Trophoblast cell (in vitro differentiated cells and primary cell): ENCODE measurements around the gene CELF5.

Experiments
- DNase-seq, 2 donors: peaks; one replicate each; pipeline ENCODE4 v3.0.0-alpha.2; 2016
- H2AFZ ChIP-seq: 2 replicates; pipeline ENCODE4 v1.6.1; 2013; ENCODE audit warnings: low read length, moderate library complexity, mild to moderate bottlenecking; ENCODE audit not compliant: insufficient read depth, poor library complexity
- H2AK5ac ChIP-seq: 2 replicates; pipeline ENCODE4 v1.6.1; 2013; ENCODE audit warnings: mild to moderate bottlenecking, low read length
- H2BK120ac ChIP-seq: 2 replicates; pipeline ENCODE4 v1.6.1; 2013; ENCODE audit warnings: low read length, mild to moderate bottlenecking, moderate library complexity; ENCODE audit not compliant: insufficient read depth, poor library complexity
- H2BK12ac ChIP-seq: 2 replicates; pipeline ENCODE4 v1.6.1; 2013; ENCODE audit warnings: mild to moderate bottlenecking, low read length, moderate library complexity
- H2BK5ac ChIP-seq: 2 replicates; pipeline ENCODE4 v1.6.1; 2013; ENCODE audit warnings: low read length, low read depth, moderate library complexity, mild to moderate bottlenecking; ENCODE audit not compliant: poor library complexity
- H3K14ac ChIP-seq: 2 replicates; pipeline ENCODE4 v1.6.1; 2013; ENCODE audit warnings: mild to moderate bottlenecking, low read length
- H3K18ac ChIP-seq: 2 replicates; pipeline ENCODE4 v1.6.1; 2013; ENCODE audit warnings: mild to moderate bottlenecking, low read length
- H3K23ac ChIP-seq: 2 replicates; pipeline ENCODE4 v1.6.1; 2013; ENCODE audit warnings: low read length
- H3K27ac ChIP-seq: 2 replicates; pipeline ENCODE4 v1.5.1; 2013; ENCODE audit warnings: low read depth, mild to moderate bottlenecking, inconsistent platforms, low read length, moderate library complexity
- H3K27me3 ChIP-seq: 2 replicates; pipeline ENCODE4 v1.6.1; 2013; ENCODE audit warnings: inconsistent platforms, mild to moderate bottlenecking, low read length, moderate library complexity; ENCODE audit not compliant: insufficient read depth
- H3K36me3 ChIP-seq, 2 experiments: 1 replicate in 1 of 2; 2 replicates in 1 of 2; pipeline ENCODE4 v1.6.1; 2013; ENCODE audit warnings: low read length in 2 of 2, mild to moderate bottlenecking in 2 of 2, moderate library complexity in 1 of 2; ENCODE audit not compliant: insufficient read depth in 2 of 2, control insufficient read depth in 1 of 2
- H3K4ac ChIP-seq: 2 replicates; pipeline ENCODE4 v1.6.1; 2013; ENCODE audit warnings: low read depth, mild to moderate bottlenecking, low read length, moderate library complexity
- H3K4me1 ChIP-seq, 2 experiments: 1 replicate in 1 of 2; 2 replicates in 1 of 2; pipeline ENCODE4 v1.6.1; 2013; ENCODE audit warnings: low read length in 2 of 2, mild to moderate bottlenecking in 2 of 2, moderate library complexity in 1 of 2; ENCODE audit not compliant: insufficient read depth in 2 of 2, control insufficient read depth in 1 of 2
- H3K4me2 ChIP-seq: 2 replicates; pipeline ENCODE4 v1.6.1; 2013; ENCODE audit warnings: inconsistent platforms, mild to moderate bottlenecking, low read length, moderate library complexity
- H3K4me3 ChIP-seq: 2 replicates; pipeline ENCODE4 v1.5.1; 2013; ENCODE audit warnings: mild to moderate bottlenecking, low read depth, low read length, inconsistent platforms
- H3K79me1 ChIP-seq: one replicate; pipeline ENCODE4 v1.6.1; 2013; ENCODE audit warnings: low read length
- H3K79me2 ChIP-seq: 2 replicates; pipeline ENCODE4 v1.6.1; 2013; ENCODE audit warnings: low read length, mild to moderate bottlenecking; ENCODE audit not compliant: control insufficient read depth, insufficient read depth, poor library complexity
- H3K9ac ChIP-seq: 2 replicates; pipeline ENCODE4 v1.6.1; 2013; ENCODE audit warnings: mild to moderate bottlenecking, low read length
- H3K9me3 ChIP-seq: 2 replicates; pipeline ENCODE4 v1.6.1; 2013; ENCODE audit warnings: low read depth, mild to moderate bottlenecking, control low read depth, inconsistent platforms, low read length; ENCODE audit not compliant: insufficient read depth
- H4K12ac ChIP-seq: 2 replicates; pipeline ENCODE4 v1.6.1; 2013; ENCODE audit warnings: low read depth, mild to moderate bottlenecking, low read length, moderate library complexity
- H4K8ac ChIP-seq: 2 replicates; pipeline ENCODE4 v1.6.1; 2013; ENCODE audit warnings: low read depth, mild to moderate bottlenecking, low read length, moderate library complexity
- H4K91ac ChIP-seq: one replicate; pipeline ENCODE4 v1.6.1; 2013; ENCODE audit warnings: low read depth, mild to moderate bottlenecking, low read length, moderate library complexity
- WGBS: extraction: QIAGEN DNeasy Blood & Tissue Kit; methylation state at CpG from one replicate; pipeline ENCODE4 v1.1.7; 2013; ENCODE audit warnings: missing lambda C conversion rate; ENCODE audit not compliant: insufficient read length, insufficient coverage; ENCODE audit errors: extremely low coverage; 5-methylcytosine and 5-hydroxymethylcytosine counted together

CELF5 gene

GRCh38 chr19:3203805-3204645 is 20.4 kb upstream of the CELF5 start:
- H2AK5ac ChIP-seq, result no peak overlapping the region
- no peak overlapping the region for H4K12ac ChIP-seq
- H4K91ac ChIP-seq, result no peak overlapping the region
- H3K79me2 ChIP-seq, result no peaks in the 10 kb centered on the region
- no peak overlapping the region for H3K4me2 ChIP-seq
- no peak overlapping the region for H3K4ac ChIP-seq
- no peak overlapping the region for H3K14ac ChIP-seq
- H2AFZ ChIP-seq, result no peak overlapping the region
- H3K36me3 ChIP-seq, result peaks cover 66% of the 10 kb centered on the region in 2 experiments
- H3K27ac ChIP-seq, result no peak overlapping the region
- no peaks in the 10 kb centered on the region for H3K4me1 ChIP-seq
- WGBS, result no CpG with 5 or more reads among the region's 43 CpGs
- H3K23ac ChIP-seq, result no peak overlapping the region
- H2BK5ac ChIP-seq, result no peak overlapping the region
- H3K27me3 ChIP-seq, result no peaks in the 10 kb centered on the region
- no peaks in the 10 kb centered on the region for H3K79me1 ChIP-seq
- no peak overlapping the region for H3K18ac ChIP-seq
- no peak overlapping the region for H3K4me3 ChIP-seq
- peaks cover 3% of the 10 kb centered on the region for H3K9me3 ChIP-seq
- no peak overlapping the region for H3K9ac ChIP-seq
- no peak for DNase-seq
- H2BK120ac ChIP-seq, result no peak overlapping the region
- H4K8ac ChIP-seq, result no peak overlapping the region
- no peak overlapping the region for H2BK12ac ChIP-seq

DNA sequence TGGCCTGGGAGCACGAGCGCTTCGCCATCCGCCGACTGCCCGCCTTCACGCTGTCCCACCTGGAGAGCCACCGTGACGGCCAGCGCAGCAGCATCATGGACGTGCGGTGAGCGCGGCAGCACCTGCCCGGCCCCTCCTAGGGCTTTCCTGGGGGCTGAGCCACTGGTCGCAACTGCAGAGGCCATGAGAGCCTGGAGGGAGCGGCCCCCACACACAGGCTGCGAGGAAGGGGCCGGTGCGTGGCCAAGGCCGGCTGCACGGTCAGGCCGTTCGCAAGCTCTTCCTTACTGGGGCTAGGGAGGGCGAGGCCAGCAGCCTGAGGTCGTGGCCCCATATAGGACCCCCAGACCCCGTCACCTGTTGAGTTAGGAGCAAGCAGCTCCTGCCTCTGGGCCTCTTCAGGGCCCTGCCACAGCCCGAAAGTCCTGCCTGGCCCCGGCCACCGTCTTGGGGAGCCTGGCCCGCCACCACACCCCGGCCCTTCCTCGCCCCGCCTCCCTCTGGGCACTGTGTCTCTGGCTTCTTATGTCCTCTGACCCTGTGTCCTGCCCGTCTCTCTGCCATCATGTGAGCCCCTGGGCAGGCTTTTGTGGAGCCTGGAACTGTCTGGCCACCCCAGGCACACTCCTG is 19.7 kb upstream of the CELF5 start:
- H3K18ac ChIP-seq, result no peak overlapping the region

GRCh38 chr19:3206216-3206953 is 18.1 kb upstream of the CELF5 start:
- Histone ChIP-seq H2BK12ac (no peak overlapping the region), H3K4me1 (no peaks in the 10 kb centered on the region), H2AK5ac (no peak overlapping the region), H3K36me3 (peaks cover 62 to 63% of the 10 kb centered on the region in 2 experiments), H3K14ac (no peak overlapping the region), H4K12ac (no peak overlapping the region), H2BK5ac (no peak overlapping the region), H4K91ac (no peak overlapping the region), H3K4me2 (no peak overlapping the region), H3K23ac (no peak overlapping the region), H3K79me1 (no peaks in the 10 kb centered on the region), H3K9me3 (peaks cover 3% of the 10 kb centered on the region), H3K27ac (no peak overlapping the region), H3K79me2 (no peaks in the 10 kb centered on the region), H3K9ac (no peak overlapping the region), H3K4ac (no peak overlapping the region), H3K18ac (no peak overlapping the region), H2BK120ac (no peak overlapping the region), H2AFZ (no peak overlapping the region), H4K8ac (no peak overlapping the region), H3K27me3 (no peaks in the 10 kb centered on the region), H3K4me3 (no peak overlapping the region)
- DNase-seq, result no peak
- WGBS, result no CpG with 5 or more reads among the region's 28 CpGs

More for the DNA sequence above, 19.7 kb upstream of the CELF5 start:
- Histone ChIP-seq H3K23ac (no peak overlapping the region), H3K27ac (no peak overlapping the region), H2BK12ac (no peak overlapping the region), H2BK5ac (no peak overlapping the region), H4K12ac (no peak overlapping the region), H2AK5ac (no peak overlapping the region), H2AFZ (no peak overlapping the region), H3K79me2 (no peaks in the 10 kb centered on the region), H3K27me3 (no peaks in the 10 kb centered on the region), H3K4me3 (no peak overlapping the region), H3K79me1 (no peaks in the 10 kb centered on the region), H3K4me2 (no peak overlapping the region), H2BK120ac (no peak overlapping the region), H3K4me1 (no peaks in the 10 kb centered on the region), H4K91ac (no peak overlapping the region), H3K14ac (no peak overlapping the region), H3K9ac (no peak overlapping the region), H3K36me3 (peaks cover 66% of the 10 kb centered on the region in 2 experiments), H4K8ac (no peak overlapping the region), H3K4ac (no peak overlapping the region), H3K9me3 (peaks cover 3% of the 10 kb centered on the region)
- DNase-seq, result no peak
- WGBS, result no CpG with 5 or more reads among the region's 35 CpGs

- no peak overlapping the region for H3K4me2 ChIP-seq
- no peak overlapping the region for H4K91ac ChIP-seq
- no peak overlapping the region for H2AK5ac ChIP-seq
- no peak overlapping the region for H4K8ac ChIP-seq
- no peak overlapping the region for H2BK5ac ChIP-seq
- H3K27me3 ChIP-seq, result no peaks in the 10 kb centered on the region
- H3K14ac ChIP-seq, result no peak overlapping the region
- no peak overlapping the region for H3K4me3 ChIP-seq
- peaks cover 53% of the 10 kb centered on the region in 2 experiments for H3K36me3 ChIP-seq
- H3K79me1 ChIP-seq, result no peaks in the 10 kb centered on the region
- H2BK120ac ChIP-seq, result no peak overlapping the region
- no peak overlapping the region for H4K12ac ChIP-seq
- H2AFZ ChIP-seq, result no peak overlapping the region
- H3K18ac ChIP-seq, result no peak overlapping the region
- H3K9ac ChIP-seq, result no peak overlapping the region
- no peak overlapping the region for H3K23ac ChIP-seq
- no peak overlapping the region for H2BK12ac ChIP-seq
- DNase-seq, result no peak
- WGBS, result no CpG with 5 or more reads among the region's 43 CpGs
- H3K9me3 ChIP-seq, result peaks cover 3% of the 10 kb centered on the region
- no peak overlapping the region for H3K27ac ChIP-seq
- H3K4me1 ChIP-seq, result no peaks in the 10 kb centered on the region
- no peaks in the 10 kb centered on the region for H3K79me2 ChIP-seq
- no peak overlapping the region for H3K4ac ChIP-seq
These were observed 16.8 kb upstream of the CELF5 start for GRCh38 chr19:3207461-3208242.
